ENCODE measurements around the gene BHLHE23. TPM values are rescaled to one million over a fixed set of nuclear protein-coding genes. Genes with fewer than 3 reads are reported as not detected.

BHLHE23 gene
- total RNA-seq, 2 donors from 2014 or later = not detected

DNA sequence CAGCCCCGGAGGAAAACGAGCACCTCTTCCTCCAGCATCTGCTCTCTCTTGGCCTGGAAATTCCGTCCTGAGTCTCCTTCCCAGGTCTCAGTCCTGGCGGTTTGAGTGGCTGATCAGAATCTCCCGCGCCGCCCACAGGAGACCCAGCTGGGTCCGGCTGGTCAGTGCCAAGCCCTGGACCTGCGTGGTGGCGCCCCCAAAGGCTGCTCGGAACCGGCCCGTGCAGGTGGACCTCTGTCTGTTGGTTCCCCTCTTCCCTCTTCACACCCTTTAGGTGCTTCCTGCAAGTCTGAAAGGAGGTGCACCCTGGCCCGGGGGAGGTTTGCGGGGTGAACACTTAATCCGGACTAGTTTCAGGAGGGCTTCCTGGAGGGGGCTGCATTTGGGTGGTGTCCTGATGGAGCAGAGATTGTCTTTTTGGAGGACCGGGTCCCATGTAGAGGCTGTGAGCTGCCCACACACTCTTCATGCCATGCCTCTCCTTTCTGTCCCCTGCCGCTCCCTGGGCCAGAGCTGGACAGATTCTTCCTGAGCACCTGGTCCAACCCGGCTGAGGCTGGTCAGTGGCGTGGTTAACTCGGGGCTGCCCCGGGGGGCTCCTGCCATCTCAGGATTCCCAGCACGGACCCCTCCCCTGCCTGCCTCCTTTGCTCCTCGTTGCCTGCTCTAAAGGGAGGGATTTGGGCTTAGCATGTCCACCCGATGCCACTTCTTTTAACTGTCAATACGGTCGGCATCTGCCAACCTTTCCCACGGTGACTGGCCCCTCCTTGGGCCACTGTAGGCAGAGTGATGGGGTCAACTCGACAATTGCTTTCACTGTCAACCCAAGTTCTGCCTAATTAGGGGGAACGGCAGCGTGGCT is 16.5 kb upstream of the BHLHE23 start:
- DNase-seq (ENCODE audit: low spot score) = no peak
- peaks cover 8% of the 10 kb centered on the region for H3K9me3 ChIP-seq
- no peak overlapping the region for H3K27ac ChIP-seq
- no peak overlapping the region for H3K4me3 ChIP-seq
- no peak for ATAC-seq (ENCODE audit: insufficient number of reproducible peaks, low FRiP score, low read depth)
- H3K27me3 ChIP-seq (replicated peaks; ENCODE audit: insufficient read depth) = no peaks in the 10 kb centered on the region
- no peaks in the 10 kb centered on the region for H3K4me1 ChIP-seq (ENCODE audit: control insufficient read depth in 1 of 2, low read depth in 2 of 2)
- TF ChIP-seq, protein P1, sequence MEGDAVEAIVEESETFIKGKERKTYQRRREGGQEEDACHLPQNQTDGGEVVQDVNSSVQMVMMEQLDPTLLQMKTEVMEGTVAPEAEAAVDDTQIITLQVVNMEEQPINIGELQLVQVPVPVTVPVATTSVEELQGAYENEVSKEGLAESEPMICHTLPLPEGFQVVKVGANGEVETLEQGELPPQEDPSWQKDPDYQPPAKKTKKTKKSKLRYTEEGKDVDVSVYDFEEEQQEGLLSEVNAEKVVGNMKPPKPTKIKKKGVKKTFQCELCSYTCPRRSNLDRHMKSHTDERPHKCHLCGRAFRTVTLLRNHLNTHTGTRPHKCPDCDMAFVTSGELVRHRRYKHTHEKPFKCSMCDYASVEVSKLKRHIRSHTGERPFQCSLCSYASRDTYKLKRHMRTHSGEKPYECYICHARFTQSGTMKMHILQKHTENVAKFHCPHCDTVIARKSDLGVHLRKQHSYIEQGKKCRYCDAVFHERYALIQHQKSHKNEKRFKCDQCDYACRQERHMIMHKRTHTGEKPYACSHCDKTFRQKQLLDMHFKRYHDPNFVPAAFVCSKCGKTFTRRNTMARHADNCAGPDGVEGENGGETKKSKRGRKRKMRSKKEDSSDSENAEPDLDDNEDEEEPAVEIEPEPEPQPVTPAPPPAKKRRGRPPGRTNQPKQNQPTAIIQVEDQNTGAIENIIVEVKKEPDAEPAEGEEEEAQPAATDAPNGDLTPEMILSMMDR (IDR thresholded peaks at IDR 0.05) = no peak
- H3K36me3 ChIP-seq = no peaks in the 10 kb centered on the region

DNA sequence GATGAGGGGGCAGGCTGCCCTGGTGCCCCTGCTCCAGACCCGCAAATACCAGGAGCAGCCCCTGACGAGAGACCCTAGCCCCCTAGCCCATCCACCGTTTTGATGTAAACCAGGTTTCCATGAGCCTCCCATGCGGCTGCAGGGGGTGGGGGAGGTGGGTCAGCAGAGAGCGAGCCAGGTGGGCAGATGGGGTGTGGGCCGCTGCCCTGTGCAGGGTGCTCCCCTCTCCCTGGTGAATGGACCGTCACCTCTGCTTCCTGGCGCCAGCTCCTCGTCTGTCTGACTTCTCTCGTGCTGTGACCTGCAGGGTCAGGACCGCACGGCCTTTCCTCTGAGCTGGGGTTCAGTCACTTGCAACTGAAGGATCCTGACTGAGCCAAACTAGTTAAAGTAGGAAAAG is 15.7 kb upstream of the BHLHE23 start:
- DNase-seq (ENCODE audit: low spot score) (no peak), ATAC-seq (ENCODE audit: insufficient number of reproducible peaks, low FRiP score, low read depth) (no peak)
- no peaks in the 10 kb centered on the region for H3K27me3 ChIP-seq (replicated peaks; ENCODE audit: insufficient read depth)

DNA sequence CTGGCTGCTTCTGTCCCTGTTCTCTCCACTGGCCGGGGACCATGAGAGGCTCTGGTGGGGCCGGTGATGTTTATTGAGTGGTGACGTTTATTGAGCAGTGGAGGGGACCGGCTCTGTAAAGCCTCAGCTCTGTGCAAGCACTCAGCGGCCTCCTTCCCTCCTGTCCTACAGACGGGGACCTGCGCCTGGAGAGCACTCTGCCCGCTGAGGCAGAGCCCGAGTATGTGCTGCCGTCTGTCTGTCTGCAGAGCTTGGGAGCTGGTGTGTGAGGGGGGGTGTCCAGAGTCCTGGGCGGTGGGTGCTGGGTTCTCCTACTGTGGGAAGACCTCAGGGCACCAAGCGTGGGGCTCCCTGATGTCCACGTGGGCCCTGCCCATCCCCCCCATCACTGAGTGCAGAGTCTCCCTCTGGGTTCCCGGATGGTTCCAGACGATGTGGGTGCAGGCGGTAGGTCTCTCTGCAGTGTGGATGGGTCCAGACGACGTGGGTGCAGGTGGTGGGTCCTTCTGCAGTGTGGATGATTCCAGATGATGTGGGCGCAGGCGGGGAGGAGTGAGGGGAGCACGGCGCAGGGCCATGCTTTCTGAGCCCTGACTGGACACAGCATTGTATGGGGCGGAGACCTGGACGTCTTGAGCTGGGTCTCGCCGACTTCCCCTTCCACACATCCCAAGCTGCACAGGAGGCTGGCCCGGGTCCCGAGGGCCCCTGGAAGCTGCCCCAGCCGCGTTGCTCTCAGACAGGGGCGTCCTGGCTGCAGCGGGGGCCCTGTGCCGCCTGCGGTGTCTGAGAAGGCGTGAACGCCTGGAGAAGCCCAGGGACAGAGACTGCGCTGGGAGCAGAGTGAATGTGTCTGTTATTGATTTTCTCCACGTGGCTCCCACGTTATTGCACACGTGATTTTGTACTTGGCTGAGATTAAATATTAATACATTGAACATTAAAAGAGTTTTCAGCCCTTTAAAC is 14.9 kb upstream of the BHLHE23 start:
- no peaks in the 10 kb centered on the region for H3K36me3 ChIP-seq
- H3K4me3 ChIP-seq = no peak overlapping the region
- no peaks in the 10 kb centered on the region for H3K27me3 ChIP-seq (replicated peaks; ENCODE audit: insufficient read depth)
- peaks cover 8% of the 10 kb centered on the region for H3K9me3 ChIP-seq
- H3K4me1 ChIP-seq (ENCODE audit: control insufficient read depth in 1 of 2, low read depth in 2 of 2) = no peaks in the 10 kb centered on the region
- no peak for ATAC-seq (ENCODE audit: insufficient number of reproducible peaks, low FRiP score, low read depth)
- no peak overlapping the region for H3K27ac ChIP-seq
- DNase-seq (ENCODE audit: low spot score) = no peak
- TF ChIP-seq, protein P1 (IDR thresholded peaks at IDR 0.05) = no peak

More for the DNA sequence above, 15.7 kb upstream of the BHLHE23 start:
- no peaks in the 10 kb centered on the region for H3K4me1 ChIP-seq (ENCODE audit: control insufficient read depth in 1 of 2, low read depth in 2 of 2)
- H3K36me3 ChIP-seq = no peaks in the 10 kb centered on the region
- H3K27ac ChIP-seq = no peak overlapping the region
- TF ChIP-seq, protein P1 (IDR thresholded peaks at IDR 0.05) = no peak
- no peak overlapping the region for H3K4me3 ChIP-seq
- peaks cover 8% of the 10 kb centered on the region for H3K9me3 ChIP-seq

DNA sequence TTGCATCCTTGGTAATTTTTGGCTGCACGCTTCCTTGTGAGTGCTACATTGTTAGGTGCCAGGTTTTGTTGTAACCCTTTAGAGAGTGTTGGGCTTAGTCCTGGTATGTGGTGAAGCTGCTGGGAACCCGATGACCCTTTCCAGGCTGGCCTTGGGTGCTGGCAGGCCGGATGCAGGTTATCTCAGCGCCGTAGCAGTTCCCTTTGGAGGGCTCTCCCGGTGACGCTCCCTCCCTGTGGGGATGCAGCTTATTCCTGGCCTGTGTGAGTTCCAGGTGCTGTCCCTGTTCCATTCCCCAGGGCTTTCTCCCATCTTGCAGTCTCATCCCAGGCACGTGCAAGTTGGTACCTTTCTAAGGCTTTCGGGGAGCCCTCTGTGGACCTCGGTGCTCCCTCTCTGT is 13.9 kb upstream of the BHLHE23 start:
- Histone ChIP-seq H3K27ac (no peak overlapping the region), H3K36me3 (no peaks in the 10 kb centered on the region), H3K4me1 (ENCODE audit: control insufficient read depth in 1 of 2, low read depth in 2 of 2) (no peaks in the 10 kb centered on the region), H3K9me3 (peaks cover 8% of the 10 kb centered on the region), H3K4me3 (no peak overlapping the region), H3K27me3 (replicated peaks; ENCODE audit: insufficient read depth) (no peaks in the 10 kb centered on the region)
- TF ChIP-seq, protein P1 (IDR thresholded peaks at IDR 0.05) = no peak
- no peak for ATAC-seq (ENCODE audit: insufficient number of reproducible peaks, low FRiP score, low read depth)
- no peak for DNase-seq (ENCODE audit: low spot score)

Data from thoracic aorta (tissue), 2 donors.